MCF 10A (cell line): ENCODE data around the gene ERGIC3. TPM values are rescaled to one million over a fixed set of nuclear protein-coding genes. Genes with fewer than 3 reads are reported as not detected.

Source experiments
- BruUV-seq: library from RNA; stranded (reverse); fragments of 400-500 nt; replicated peaks from 2 replicates; lab custom pipeline; 2021; lab: Mats Ljungman, UMichigan
- CTCF ChIA-PET: fragments of 300-600 bp; sonication (Branson Sonifier 250); formaldehyde crosslinking; extraction: SDS; loops from one replicate; lab custom pipeline; 2021; ENCODE audit warnings: antibody characterized with exemption, inconsistent platforms; lab: Yijun Ruan, JAX
- POLR2A ChIA-PET: fragments of 300-600, 350-650 bp; sonication (Branson Sonifier 250); formaldehyde crosslinking; extraction: SDS; loops from one replicate; lab custom pipeline; 2020; ENCODE audit warnings: antibody characterized with exemption, inconsistent platforms; lab: Yijun Ruan, JAX
- DNase-seq: peaks from one replicate; pipeline ENCODE4 v3.0.0-alpha.2; 2018; ENCODE audit not compliant: unreplicated experiment
- H3K27ac Mint-ChIP-seq: one replicate; pipeline ENCODE4 v1.8.0; 2022; ENCODE audit warnings: mild to moderate bottlenecking, low read depth, mixed read lengths; ENCODE audit not compliant: unreplicated experiment
- H3K27me3 Mint-ChIP-seq: one replicate; pipeline ENCODE4 v1.8.0; 2022; ENCODE audit warnings: mixed read lengths; ENCODE audit not compliant: insufficient read depth, unreplicated experiment
- H3K36me3 Mint-ChIP-seq: one replicate; pipeline ENCODE4 v1.8.0; 2022; ENCODE audit warnings: mild to moderate bottlenecking, moderate library complexity, mixed read lengths; ENCODE audit not compliant: insufficient read depth, unreplicated experiment
- H3K4me1 Mint-ChIP-seq: one replicate; pipeline ENCODE4 v1.8.0; 2022; ENCODE audit warnings: mixed read lengths; ENCODE audit not compliant: insufficient read depth, unreplicated experiment
- H3K4me3 Mint-ChIP-seq: one replicate; pipeline ENCODE4 v1.8.0; 2022; ENCODE audit warnings: mild to moderate bottlenecking, moderate library complexity, mixed read lengths; ENCODE audit not compliant: unreplicated experiment
- H3K9me3 Mint-ChIP-seq: one replicate; pipeline ENCODE4 v1.8.0; 2022; ENCODE audit warnings: mixed read lengths; ENCODE audit not compliant: unreplicated experiment
- CTCF ChIP-seq: fragments of 200-600 bp; IDR thresholded peaks from one replicate; pipeline ENCODE4 v1.8.0; 2022; ENCODE audit warnings: antibody characterized with exemption, mild to moderate bottlenecking; ENCODE audit not compliant: unreplicated experiment
- intact Hi-C: fragments of 100-400 bp; cut with micrococcal nuclease; formaldehyde crosslinking; loops from 2 replicates; pipeline ENCODE4 v1.14.1; 2022
- total RNA-seq: library from RNA; stranded (reverse); gene quantifications from 2 replicates; pipeline ENCODE4 v1.2.3, GENCODE V29; 2022

The ERGIC3 gene
- total RNA-seq, 1 experiment from 2014 or later: 222 TPM

- Mint-ChIP-seq H3K9me3 (no peaks in the 10 kb centered on the region), H3K4me1 (no peaks in the 10 kb centered on the region), H3K27me3 (peaks cover 19% of the 10 kb centered on the region), H3K27ac (no peak overlapping the region), H3K36me3 (peaks cover 6% of the 10 kb centered on the region), H3K4me3 (peak overlapping the region; percentile 52)
- ChIA-PET POLR2A (interaction anchor here (1.2 kb wide), 1 partner anchor 15 kb away, joined by 3 read pairs; the partner anchor contains the start of gene SPAG4), CTCF (no interaction called here)
- intact Hi-C loops: no loop called here
- DNase-seq: peak; percentile 39
- TF ChIP-seq CTCF: no peak
- no TSS peak for BruUV-seq
Measured at GRCh38 chr20:35600993-35601973, 59.4 kb downstream of the ERGIC3 start.

DNA sequence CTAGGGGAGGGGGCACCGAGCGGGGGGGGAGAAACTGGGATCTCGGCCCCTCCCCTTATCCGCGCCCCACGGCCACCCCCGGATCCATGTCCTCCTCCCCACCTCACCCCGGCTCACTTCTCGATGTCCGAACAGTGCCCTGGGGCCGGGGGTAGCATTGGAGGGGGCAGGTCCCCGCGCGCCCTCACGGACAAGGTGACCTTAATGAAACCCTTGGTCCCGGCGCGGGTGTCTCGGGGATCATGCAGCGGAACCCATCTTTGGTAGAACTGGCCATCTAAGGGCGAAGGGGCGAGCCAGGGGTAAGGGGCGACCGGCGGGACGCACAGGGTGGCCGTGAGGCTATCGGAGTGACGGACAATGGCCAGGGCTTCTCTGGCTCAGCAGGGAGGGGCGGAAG is 60.1 kb downstream of the ERGIC3 start:
- Mint-ChIP-seq H3K4me3 (peak overlapping the region; percentile 52), H3K27me3 (peaks cover 19% of the 10 kb centered on the region), H3K4me1 (no peaks in the 10 kb centered on the region), H3K27ac (no peak overlapping the region), H3K36me3 (peaks cover 6% of the 10 kb centered on the region), H3K9me3 (no peaks in the 10 kb centered on the region)
- no TSS peak for BruUV-seq
- ChIA-PET CTCF (interaction anchor here (0.5 to 1.3 kb wide), 2 partner anchors 17 to 18 kb away, joined by 3 to 5 read pairs; no protein-coding TSS in a partner anchor), POLR2A (no interaction called here)
- intact Hi-C loops: no loop called here
- no peak for TF ChIP-seq CTCF
- no peak for DNase-seq

GRCh38 chr20:35602851-35603495 is 61.1 kb downstream of the ERGIC3 start:
- DNase-seq: no peak
- Mint-ChIP-seq H3K27ac (no peak overlapping the region), H3K36me3 (peaks cover 6% of the 10 kb centered on the region), H3K9me3 (no peaks in the 10 kb centered on the region), H3K4me3 (peak overlapping the region; percentile 6), H3K27me3 (peaks cover 19% of the 10 kb centered on the region), H3K4me1 (no peaks in the 10 kb centered on the region)
- no peak for TF ChIP-seq CTCF
- ChIA-PET CTCF (interaction anchor here (0.8 to 1.3 kb wide), 3 partner anchors 13 to 89 kb away, joined by 3 to 5 read pairs (median 4); partner anchors contain the start of gene SPAG4), POLR2A (interaction anchor here (0.7 kb wide), 1 partner anchor 1552 kb away, joined by 3 read pairs; no protein-coding TSS in a partner anchor)
- intact Hi-C loops: no loop called here
- BruUV-seq: no TSS peak
